ENCODE measurements around the gene EEF2KMT. TPM values are rescaled to one million over a fixed set of nuclear protein-coding genes. Genes with fewer than 3 reads are reported as not detected.
A peak's percentile ranks its signal among the peaks of the same experiment; 100 is the strongest.

Gene EEF2KMT
- total and polyA plus RNA-seq, 2 of the 8 experiments (the other 6 are each of a cell fraction or from before 2014, with no cell fraction given), result 35.8 to 37.0 TPM

- H3K27ac ChIP-seq (ENCODE audit: low read depth, low read length), result no peak overlapping the region
- H3K4me2 ChIP-seq (ENCODE audit: insufficient read depth in 1 of 2, low read depth in 2 of 2, low read length in 2 of 2), result no peak overlapping the region
- no peak overlapping the region for H2BK120ac ChIP-seq (replicated peaks; ENCODE audit: low read depth, low read length)
- H4K5ac ChIP-seq (ENCODE audit: insufficient read length, low read depth, low read length), result no peak overlapping the region
- H4K91ac ChIP-seq (replicated peaks; ENCODE audit: insufficient read length, low read length), result no peak overlapping the region
- no peak overlapping the region for H4K8ac ChIP-seq (ENCODE audit: extremely low read depth, insufficient read depth, low read length)
- H3K18ac ChIP-seq (ENCODE audit: extremely low read depth, low read length), result no peak overlapping the region
- no peak overlapping the region for H3K14ac ChIP-seq (ENCODE audit: insufficient read length)
- H3K23me2 ChIP-seq (ENCODE audit: low read depth, low read length), result no peaks in the 10 kb centered on the region
- no peak overlapping the region for H2BK12ac ChIP-seq (ENCODE audit: low read depth, low read length)
- WGBS, 2 experiments (ENCODE audit: extremely low coverage in 1 of 2, insufficient coverage in 1 of 2, insufficient read length in 1 of 2, insufficient replicate concordance in 2 of 2, low coverage in 1 of 2, low lambda C conversion rate in 2 of 2, missing lambda C conversion rate in 1 of 2), result 84% methylated on average over 14 of the region's 14 CpGs; no CpG with 5 or more reads in 1 of the 2 experiments
- no peak overlapping the region for H3K23ac ChIP-seq (ENCODE audit: insufficient read length)
- no peaks in the 10 kb centered on the region for H3K27me3 ChIP-seq (replicated peaks in 1 of 4; ENCODE audit: control insufficient read depth in 3 of 4, extremely low read depth in 1 of 4, insufficient read depth in 3 of 4, low read length in 3 of 4)
- no peaks in the 10 kb centered on the region for H3K9me3 ChIP-seq (ENCODE audit: insufficient read depth in 2 of 2, low read depth in 1 of 2, low read length in 1 of 2)
- H3K4me1 ChIP-seq (replicated peaks in 1 of 4; ENCODE audit: control insufficient read depth in 3 of 4, insufficient read depth in 4 of 4, low read length in 3 of 4), result no peaks in the 10 kb centered on the region; a peak in 1 of 7 replicates
- CTCF ChIA-PET (ENCODE audit: partially characterized antibody), result interaction anchor here (0.8 to 28.8 kb wide), 13 partner anchors 9 to 89 kb away, joined by 3 to 625 read pairs (median 4); partner anchors contain the start of genes ALG1 and NAGPA
- no peak overlapping the region for H2AFZ ChIP-seq (ENCODE audit: low read length)
- H2AK5ac ChIP-seq (ENCODE audit: low read depth, low read length), result no peak overlapping the region
- no peak overlapping the region for H3K56ac ChIP-seq (replicated peaks; ENCODE audit: insufficient read length, low read depth, low read length)
- H3K4ac ChIP-seq (replicated peaks; ENCODE audit: insufficient read length, low read depth, low read length), result no peak overlapping the region
- H3K9ac ChIP-seq (replicated peaks in 1 of 4; ENCODE audit: extremely low read depth in 1 of 4, low read depth in 3 of 4, low read length in 3 of 4), result no peak overlapping the region; a peak in 1 of 7 replicates
- no peak overlapping the region for H2BK15ac ChIP-seq (ENCODE audit: low read length)
- H2BK5ac ChIP-seq (ENCODE audit: low read depth, low read length), result no peak overlapping the region
- no peak overlapping the region for H3K4me3 ChIP-seq (ENCODE audit: extremely low read depth in 1 of 4, insufficient read depth in 2 of 4, low read depth in 3 of 4, low read length in 4 of 4)
- H2BK20ac ChIP-seq (ENCODE audit: low read length), result no peak overlapping the region
- no peaks in the 10 kb centered on the region for H3K79me2 ChIP-seq (ENCODE audit: control insufficient read depth in 1 of 2, insufficient read depth in 2 of 2, low read length in 2 of 2)
- DNase-seq (ENCODE audit: low read depth in 1 of 2, low spot score in 2 of 2) (no peak), FAIRE-seq (no peak)
- H3K79me1 ChIP-seq (ENCODE audit: low read depth, low read length), result no peaks in the 10 kb centered on the region
- no peaks in the 10 kb centered on the region for H4K20me1 ChIP-seq (replicated peaks in 1 of 2; ENCODE audit: control insufficient read depth in 1 of 2, insufficient read depth in 2 of 2, low read length in 2 of 2)
- POLR2A ChIA-PET (ENCODE audit: partially characterized antibody), result interaction anchor here (1.4 to 1.5 kb wide), 2 partner anchors 35 to 73 kb away, joined by 3 read pairs; no protein-coding TSS in a partner anchor
- no peaks in the 10 kb centered on the region for H3K36me3 ChIP-seq (ENCODE audit: control insufficient read depth in 2 of 4, insufficient read depth in 4 of 4, low read length in 3 of 4)
- TF ChIP-seq ATF2 (IDR thresholded peaks at IDR 0.05; ENCODE audit: low read length) (no peak), ZNF274 (IDR thresholded peaks at IDR 0.05; ENCODE audit: borderline replicate concordance, extremely low read depth, low read length) (no peak), FOSL1 (IDR thresholded peaks at IDR 0.05; ENCODE audit: insufficient read depth, low read depth, low read length) (no peak), RFX5 (IDR thresholded peaks at IDR 0.05; ENCODE audit: borderline replicate concordance, low read depth, low read length) (no peak), TCF12 (IDR thresholded peaks at IDR 0.05; ENCODE audit: low read depth, low read length) (no peak), SIRT6 (IDR thresholded peaks at IDR 0.05; ENCODE audit: low read length) (no peak), SIN3A (conservative IDR thresholded peaks at IDR 0.05 in 1 of 2, IDR thresholded peaks at IDR 0.05 in 1 of 2; ENCODE audit: low read depth in 1 of 2, low read length in 2 of 2) (no peak), CREB1 (IDR thresholded peaks at IDR 0.05) (peak; percentile 61; the same call in 1 of the 2 replicates), CHD2 (IDR thresholded peaks at IDR 0.05; ENCODE audit: low read length) (no peak), BACH1 (IDR thresholded peaks at IDR 0.05; ENCODE audit: low read length) (peak; percentile 75), BRCA1 (IDR thresholded peaks at IDR 0.05; ENCODE audit: low read depth, low read length) (no peak), CBX8 (IDR thresholded peaks at IDR 0.05; ENCODE audit: borderline replicate concordance, low read depth, low read length) (no peak), SRF (IDR thresholded peaks at IDR 0.05; ENCODE audit: low read depth, low read length) (no peak)
Observed at GRCh38 chr16:5042574-5043171, 54.9 kb downstream of the EEF2KMT start.

All from H1 (cell line).